IMR-90 (cell line): ENCODE measurements around the gene ATXN1L.

Experiments used
- CHD1 ChIP-seq: IDR thresholded peaks from 2 replicates; pipeline ENCODE4 v1.6.1; 2012; ENCODE audit warnings: low read depth, low read length, improper control_type of control experiment
- CTCF ChIP-seq: conservative IDR thresholded peaks from 2 replicates; pipeline ENCODE4 v1.5.1; 2012; ENCODE audit warnings: mild to moderate bottlenecking, low read depth, low read length, improper control_type of control experiment
- POLR2A ChIP-seq: IDR thresholded peaks from 2 replicates; pipeline ENCODE4 v1.6.1; 2012; ENCODE audit warnings: mild to moderate bottlenecking, low read depth, low read length
- USF2 ChIP-seq: fragments of 150-350 bp; IDR thresholded peaks from 2 replicates; pipeline ENCODE4 v1.6.1; 2017; ENCODE audit warnings: mild to moderate bottlenecking, antibody characterized with exemption, low read length, low read depth

GRCh38 chr16:71896764-71897368, 51.1 kb downstream of the ATXN1L start:
- TF ChIP-seq CTCF (no peak), POLR2A (no peak), CHD1 (no peak), USF2 (no peak)
